Fibroblast of skin of scalp (primary cell): ENCODE measurements around the gene TAF1B. TPM values are rescaled to one million over a fixed set of nuclear protein-coding genes. Genes with fewer than 3 reads are reported as not detected.

Experiments
- DNase-seq: peaks from one replicate; pipeline ENCODE4 v3.0.0-alpha.2; 2013
- polyA plus RNA-seq, 2 experiments: library from polyadenylated mRNA; unstranded; fragments of 120-200 nt; gene quantifications; one replicate each; pipeline ENCODE4 v1.2.1, GENCODE V29; 2013; ENCODE audit not compliant: insufficient read length in 2 of 2

Gene TAF1B
- polyA plus RNA-seq (2013, experiment 1 of 2; ENCODE audit: insufficient read length), result 11.4 TPM
- 14.3 TPM for polyA plus RNA-seq (2013, experiment 2 of 2; ENCODE audit: insufficient read length)

DNA sequence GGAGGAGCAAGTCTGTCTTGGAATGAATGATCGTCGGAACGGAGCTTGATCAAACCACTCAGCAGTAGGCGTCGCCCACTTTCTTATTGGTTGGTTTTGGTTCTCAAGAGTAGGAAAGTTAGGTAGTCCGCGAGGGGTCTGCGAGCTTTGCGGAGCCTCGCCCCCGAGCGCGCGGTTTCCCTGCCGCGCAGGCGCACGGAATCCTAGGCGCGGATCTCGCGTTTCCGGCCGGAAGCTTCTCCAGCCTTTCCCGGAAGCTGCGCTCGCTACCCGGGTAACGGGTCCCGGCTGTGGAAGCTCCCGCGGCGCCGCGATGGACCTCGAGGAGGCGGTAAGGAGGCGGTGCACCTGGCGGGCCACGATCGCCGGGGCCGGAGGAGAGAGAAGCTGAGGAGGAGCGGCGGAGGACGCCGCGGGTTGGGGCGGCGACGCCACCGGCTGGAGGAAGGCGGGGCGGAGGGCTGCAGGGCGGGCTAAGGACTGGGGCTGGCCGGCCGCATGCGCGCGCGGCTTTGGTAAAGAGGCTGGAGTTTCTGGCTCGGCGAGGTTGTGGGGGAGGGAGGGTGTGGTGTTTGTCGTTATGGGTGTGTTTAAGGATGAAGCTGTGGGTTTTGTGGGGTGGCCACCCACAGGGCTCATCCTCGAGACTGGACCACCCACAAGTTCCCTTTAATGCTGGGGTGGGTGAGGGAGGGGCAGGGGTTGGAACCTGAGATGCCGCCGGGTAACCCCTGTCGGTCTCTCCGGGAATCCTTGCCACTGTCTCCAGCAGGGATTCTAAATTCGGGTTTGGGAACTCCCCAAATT, at the start of gene TAF1B:
TSS of gene TAF1B (plus strand) at position 246 of the 807 bp plus-strand sequence. CDS start at position 314, 68 bp downstream.
- peak; percentile 92 for DNase-seq

DNA sequence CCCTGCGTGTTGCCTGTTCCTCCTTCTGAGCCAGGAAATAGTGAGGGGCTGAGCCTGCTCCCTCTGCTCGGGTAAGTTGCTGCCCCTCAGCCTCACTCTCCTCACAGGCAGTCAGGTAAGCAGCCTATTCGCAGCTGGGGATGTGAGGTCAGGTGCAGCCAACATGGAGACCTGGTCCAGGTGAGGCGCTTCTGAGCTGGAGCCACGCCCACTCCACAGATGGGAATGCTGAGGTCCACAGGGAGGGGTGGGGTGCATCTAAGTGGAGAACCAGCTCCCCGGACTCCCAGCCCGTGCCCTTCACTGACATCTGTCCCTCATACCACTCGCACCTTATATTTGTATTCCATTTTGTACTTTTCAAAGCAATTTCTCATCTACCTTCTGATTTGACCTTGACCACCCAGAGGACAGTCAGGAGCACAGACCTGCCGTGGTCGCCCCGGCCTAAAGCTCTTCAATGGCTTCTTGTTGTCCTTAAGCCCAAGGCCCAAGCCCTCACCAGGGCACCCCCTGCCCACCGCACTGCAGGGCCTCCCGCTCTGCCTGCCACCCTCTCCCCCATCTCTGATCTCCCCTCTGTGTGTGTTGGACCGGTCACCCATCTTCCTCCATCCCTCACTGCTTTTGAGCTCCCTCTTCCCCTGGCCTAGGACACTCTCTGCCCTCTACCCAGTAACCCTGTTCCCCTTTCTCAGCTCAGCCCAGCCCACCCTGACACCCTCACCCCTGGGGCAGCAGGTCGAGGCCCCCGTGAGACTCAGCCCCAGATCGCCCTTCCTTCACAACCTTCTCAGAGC, 49.2 kb upstream of the TAF1B start:
- DNase-seq, result no peak

DNA sequence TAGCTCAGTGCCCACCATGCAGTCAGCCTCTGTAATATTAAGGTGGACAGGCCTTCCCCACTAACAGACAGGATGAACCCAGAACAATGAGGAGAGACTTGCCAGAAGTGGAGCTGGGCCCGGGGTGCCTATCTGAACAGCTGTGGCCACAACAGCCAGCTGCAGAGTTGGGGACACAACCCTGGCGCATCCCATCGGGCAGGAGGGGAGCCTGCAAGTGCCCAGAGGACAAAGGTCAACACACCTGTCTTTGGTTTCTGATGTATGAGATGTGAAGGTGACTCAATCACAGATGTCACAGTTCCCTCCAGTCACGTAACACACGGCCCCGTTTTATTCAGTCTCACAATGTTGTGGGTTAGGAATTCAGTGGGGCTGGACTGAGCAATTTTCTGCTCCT, 48.2 kb upstream of the TAF1B start:
- DNase-seq, result no peak

DNA sequence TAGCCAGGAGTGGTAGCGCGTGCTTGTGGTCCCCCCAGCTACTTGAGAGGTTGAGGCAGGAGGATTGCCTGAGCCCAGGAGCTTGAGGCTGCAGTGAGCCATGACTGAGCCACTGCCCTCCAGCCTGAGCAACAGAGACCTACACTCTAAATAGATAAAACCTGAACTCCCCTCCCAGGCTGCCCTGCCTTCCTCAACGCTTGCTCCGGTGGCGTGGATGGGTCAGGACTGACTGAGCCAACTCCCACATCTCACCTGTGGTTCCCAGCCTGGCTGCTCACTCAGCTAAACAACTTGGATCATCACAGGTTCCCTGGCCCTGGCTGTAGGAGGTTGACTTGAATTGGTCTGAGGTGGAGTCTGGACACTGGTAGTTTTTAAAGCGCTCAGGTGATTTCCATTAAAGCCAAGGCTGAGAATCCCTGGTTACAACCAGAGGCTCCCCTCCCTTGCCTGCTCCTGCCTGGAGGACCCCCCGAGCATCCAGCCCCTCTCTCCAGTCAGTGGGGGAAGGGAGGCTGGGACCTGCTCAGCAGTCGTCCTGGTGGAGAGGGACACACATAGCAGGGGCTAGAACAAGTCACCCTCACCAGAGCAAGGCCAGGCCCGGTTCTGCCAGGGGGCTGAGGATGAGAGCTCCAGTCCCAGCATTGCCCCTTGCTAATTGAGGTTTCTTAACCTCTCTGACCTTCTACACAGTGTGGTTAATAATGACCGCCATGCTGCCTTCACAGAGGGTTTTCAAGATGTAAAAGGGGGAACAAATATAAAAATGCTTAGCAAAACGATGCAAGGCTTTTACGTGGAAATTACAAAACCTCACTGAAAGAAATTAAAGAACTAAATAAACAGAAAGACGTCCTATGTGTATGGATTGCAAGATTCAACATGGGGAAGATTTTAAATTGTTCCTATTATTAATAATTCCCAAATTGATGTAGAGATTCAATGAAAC, 46.9 kb upstream of the TAF1B start:
- DNase-seq, result no peak

DNA sequence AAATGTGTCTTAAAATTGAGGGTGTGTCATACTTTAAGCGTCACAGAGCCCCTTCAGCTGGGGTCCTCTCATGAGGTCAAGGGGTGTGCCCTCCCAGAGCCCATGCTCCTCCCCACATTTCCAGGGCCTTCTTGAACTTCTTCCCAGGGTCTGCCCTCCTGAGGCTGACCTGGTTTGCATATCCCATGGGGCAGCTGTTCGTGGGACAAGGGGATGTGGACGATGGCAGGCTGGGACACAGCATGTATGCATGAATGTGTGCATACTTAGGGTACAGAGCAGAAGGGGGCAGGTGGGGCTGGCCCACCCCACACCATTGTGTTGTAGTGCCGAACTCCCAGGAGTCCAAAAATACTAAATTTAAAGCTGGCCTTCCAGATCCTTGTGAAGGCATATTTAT, 46.2 kb upstream of the TAF1B start:
- DNase-seq, result no peak

DNA sequence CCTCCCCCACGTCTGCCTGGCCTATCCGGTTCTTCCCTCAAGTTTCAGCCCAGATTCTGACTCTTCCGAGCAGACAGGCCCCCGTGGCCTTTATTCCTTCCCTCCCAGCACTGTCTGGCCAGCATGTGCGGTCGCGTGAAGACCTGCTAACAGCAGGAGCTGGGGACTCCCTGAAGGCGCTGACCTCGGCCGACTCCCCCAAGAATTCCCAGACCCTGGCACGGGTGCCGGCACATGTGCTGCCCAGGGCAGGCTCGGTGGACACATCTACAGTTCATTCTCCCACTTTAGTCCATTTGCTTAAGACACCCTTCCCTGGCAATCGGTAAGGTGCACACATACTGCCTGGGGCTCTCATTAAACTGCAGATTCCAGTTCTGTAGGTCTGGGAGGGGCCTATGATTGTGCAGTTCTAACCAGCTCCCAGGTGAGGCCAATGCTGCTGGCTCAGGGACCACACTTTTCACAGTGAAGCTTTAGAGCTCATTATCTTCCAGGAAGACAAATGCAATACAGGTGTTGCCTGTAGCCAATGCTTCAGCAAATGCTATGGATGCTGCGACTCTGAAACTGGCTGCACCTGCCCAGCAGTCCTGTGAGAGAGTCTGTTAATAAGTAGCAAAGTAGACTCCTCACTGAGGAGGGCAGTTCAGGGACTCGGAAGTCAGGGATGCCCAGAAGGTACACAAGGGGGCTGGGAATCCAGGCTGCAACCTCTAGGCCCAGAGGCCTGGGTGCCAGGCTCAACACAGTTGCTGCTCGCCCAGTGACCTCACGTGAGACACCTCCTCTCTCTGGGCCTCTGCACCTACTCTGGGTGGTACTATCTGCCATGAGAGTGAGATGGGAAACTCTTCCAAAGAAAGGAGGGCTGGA, 45.4 kb upstream of the TAF1B start:
- no peak for DNase-seq

DNA sequence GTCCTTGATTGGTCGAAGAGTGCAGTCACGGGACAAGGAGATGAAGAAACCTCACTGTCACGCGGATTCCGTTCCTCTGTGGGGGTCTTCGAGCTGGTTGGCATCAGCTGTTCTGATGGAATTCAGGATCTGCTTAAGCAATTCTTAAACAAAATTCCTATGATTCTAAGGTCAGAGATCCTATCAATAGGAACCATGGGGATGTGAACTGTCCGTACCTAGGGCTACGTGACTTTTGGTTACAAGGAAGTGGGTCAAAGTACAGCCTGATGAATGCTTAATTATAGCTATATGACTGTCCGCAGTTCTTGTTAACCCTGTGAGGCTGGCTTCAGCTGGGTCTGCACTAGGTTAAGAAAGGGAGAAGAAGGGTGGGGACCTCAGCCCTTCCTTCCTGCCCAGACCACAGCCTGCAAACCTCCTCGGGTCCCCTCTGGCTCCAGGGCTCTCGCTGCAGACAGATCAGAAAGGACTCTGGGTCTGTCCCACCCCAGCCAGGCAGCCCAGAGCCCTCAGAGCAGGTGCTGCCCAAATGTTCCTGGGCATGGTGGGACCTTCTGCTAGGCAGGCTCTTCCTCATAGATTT, 44.2 kb upstream of the TAF1B start:
- no peak for DNase-seq

DNA sequence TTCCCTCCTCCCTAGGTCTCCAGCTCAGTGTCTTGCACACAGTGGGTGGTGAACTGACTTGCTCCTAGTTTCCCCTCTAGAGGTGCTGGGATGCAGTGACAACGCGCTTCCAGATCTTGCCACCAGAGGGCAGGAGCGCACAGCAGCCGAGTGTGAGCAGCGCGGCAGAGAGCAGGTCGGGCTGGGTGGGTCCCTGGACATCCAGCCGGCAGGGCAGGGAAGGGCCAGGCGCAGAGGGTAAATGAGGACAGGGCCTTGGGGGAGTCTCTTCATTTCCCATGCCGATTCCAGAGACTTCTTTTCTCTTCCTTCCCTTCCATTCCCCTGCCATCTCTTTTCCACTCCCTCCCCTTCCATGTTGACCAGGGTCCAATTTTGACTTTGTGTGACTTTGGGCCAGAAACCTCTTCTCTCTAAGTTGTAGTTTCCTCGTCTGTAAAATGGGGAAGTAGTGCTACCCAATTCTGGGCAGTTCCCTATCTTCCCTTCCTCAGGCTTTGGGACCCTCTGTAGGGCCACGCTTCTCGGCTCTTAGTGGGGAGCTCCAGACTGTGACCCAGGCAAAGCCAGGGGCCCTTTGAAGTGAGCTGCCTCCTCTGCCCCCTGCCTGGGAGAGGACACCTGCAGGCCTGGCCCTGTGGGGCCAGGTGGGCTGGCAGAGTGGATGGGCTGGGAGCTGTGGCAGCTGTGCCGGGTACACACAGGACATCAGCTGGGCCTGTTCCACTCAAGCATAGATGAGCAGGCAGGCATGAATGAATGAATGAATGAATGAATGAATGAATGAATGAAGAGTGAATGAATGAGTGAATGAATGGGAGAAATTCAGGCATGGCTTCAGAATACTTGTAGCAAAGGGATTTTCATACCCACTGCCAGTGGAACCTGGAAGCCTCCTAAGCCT, 43.3 kb upstream of the TAF1B start:
- DNase-seq, result peak; percentile 83

DNA sequence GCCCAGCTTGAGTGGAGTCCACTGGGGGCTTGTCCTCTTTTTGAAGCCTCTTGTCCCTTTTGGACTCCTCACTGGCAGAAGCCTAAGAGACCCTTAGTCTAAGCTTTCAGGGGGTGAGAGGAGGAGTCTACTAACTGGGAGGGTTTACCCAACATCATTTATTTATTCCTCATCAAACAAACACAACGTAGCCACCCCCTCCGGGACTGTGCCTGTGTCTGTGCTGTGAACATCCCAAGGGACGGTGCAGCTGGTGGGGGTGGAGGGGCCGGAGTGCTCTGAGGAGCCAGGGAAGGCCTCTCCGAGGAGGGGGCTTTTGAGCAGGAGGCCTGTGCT, 42.7 kb upstream of the TAF1B start:
- DNase-seq, result no peak

DNA sequence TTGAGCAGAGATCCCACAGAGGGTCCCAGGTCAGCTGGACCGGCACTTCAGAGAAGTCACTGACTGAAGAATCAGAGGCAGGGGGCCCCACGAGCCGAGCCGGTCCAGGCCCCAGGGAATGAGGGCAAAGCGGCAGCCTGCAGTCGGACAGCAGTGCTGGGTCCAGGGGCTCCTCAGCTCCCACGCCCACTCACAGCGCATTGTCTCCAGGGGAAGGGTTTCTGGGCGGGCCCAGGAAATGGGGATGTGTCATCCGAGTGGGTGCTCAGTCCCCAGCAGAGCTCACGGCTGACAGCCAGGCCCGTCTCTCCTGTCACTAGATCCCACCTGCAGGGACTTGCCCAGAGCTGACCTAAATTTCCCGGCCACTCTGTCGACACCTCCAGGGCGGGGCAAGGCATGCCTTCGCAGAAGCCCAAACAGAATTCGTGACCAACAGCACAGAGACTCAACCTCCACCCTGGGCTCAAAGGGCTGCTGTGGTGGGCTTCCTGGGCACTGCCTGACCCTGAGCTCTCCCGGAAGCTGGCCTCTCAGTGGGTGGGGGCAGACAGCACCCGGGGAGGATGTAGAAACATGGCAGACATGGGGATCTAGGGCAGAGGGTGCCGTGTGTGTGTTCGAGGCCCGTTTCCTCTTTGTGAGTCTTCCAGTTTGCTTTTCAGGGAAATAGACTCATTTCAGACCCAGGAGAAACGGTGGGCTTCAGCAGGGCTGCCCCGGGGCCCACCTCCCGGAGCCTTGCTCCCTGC, 42.1 kb upstream of the TAF1B start:
- DNase-seq, result peak; percentile 46

DNA sequence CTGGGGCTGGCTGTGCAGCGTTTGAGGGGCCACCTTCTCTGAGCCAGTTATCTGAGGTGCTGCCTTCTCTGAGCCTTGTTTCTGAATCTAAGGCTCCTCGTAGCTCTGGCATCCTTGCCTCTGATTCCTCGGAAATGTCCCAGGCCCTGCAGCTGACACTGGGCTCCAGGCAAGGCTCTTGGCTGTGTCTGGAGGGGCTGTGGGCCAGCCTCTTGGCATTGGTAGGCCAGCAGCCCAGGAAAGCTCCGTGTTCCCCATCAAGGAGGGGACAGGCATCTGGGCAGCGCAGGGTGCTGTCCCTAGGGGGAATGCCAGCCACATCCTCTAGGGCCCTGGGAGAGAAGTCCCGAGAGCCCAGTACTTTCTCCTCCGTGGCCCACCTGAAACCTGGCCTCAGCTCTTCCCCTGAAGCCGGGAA, 40.7 kb upstream of the TAF1B start:
- no peak for DNase-seq

DNA sequence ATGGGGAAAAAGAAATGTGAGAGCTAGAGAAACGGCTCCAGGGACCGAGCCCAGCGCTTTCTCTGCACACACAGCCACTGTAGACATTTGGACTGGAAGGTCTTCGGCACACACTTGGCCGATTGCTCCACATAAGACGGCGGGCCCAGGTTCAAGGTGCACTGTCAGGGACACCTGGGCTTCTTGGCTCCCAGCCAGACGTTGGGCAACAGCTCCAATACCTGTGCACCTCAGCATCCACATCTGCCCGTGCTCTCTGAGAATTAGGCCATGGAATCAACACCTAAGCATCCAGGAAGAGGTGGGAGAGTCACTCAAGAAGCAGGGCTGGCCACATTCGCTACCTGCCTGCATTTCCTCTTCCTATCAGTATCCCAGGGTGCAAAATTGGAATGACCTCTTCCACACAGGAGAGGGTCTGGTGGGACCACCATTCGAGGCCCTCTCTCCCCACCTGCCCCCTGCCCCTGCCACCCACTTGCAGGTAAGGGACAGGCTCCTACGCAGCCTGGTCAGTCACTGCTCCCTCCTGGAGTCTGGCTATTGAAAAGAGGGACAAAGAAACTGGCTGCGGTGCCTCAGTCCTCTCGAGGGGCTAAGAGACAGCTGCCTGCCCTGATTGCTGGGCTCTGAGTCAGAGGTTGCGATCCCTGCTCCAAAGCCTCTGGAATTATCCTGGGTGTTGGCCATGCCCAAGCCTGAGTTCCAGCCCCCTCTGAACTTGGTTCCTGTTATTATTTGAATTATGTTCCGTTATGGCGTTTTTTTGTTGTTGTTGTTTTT, 40.1 kb upstream of the TAF1B start:
- no peak for DNase-seq

DNA sequence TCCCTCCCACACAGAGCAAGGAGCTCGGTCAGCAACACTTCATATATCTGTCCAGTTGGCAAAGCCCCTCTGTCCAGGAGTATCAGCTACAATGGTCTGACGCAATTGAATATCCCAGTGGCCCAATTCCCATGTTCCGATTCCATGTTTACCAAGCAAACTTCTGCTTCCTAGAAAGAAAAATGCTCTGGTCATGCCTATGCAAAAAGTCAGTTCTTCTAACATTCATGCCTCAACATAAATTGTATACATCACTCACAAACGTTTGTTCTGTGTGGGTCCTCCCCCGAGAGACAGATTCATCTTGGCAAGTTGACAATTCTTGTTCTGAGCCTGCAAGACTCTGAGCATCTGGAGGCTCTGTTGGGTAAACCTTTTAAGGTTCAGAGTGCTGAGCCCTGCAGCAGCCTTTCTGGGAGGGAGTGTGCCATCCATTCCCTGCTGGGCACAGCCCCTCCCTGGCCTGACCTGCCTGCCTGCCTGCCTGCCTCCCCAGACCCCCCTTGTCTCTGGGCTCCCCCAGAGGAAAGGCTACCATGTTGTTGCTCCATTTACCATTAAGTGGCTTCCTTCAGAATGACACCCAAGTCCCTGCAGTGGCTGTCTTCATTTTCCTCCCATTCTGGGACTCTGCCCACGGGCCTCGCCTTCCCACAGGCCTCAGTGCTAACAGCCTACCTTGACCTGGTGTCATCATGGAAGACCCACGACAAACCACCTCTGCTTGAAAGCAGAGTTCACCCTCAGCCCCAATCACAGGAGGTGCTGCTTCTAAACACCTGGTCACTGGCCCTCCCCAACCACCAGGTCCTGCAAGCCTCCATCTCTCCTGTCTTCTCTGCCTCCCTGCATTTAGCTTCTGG, 37.6 kb upstream of the TAF1B start:
- no peak for DNase-seq

DNA sequence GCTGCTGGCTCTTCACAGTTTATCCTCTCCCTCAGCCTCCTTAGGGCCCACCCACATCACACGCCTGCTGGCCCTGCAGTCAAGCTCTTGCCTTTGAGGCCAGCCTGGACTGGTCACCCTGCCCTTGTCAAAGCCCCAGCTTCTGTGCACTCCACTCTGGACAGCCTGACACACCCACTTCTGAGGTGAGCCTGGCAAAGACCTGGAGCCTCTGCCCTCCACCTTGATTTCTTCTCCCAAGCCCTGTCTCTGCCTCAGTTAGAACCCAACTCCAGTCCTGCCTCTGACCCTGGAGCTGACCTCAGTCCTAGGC, 37.0 kb upstream of the TAF1B start:
- DNase-seq, result no peak

DNA sequence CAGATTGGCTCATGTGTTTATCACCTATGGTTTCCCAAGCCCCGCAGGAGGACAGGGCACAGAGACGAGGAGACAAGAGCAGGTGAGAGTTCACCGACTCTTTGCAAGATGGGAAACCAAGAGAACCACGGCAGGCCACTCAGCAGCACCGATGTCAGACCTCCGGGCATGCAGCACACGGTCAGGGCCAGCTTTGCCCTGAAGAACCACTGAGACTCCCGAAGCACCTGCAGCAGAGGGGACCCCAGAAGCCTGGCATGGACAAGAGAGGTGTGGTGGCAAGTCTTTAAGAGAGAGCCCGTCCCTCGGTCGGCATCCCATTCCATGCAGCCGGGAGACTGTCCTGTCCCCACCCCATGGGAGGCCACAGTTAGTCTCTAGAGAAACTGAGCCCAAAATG, 36.6 kb upstream of the TAF1B start:
- DNase-seq, result no peak

DNA sequence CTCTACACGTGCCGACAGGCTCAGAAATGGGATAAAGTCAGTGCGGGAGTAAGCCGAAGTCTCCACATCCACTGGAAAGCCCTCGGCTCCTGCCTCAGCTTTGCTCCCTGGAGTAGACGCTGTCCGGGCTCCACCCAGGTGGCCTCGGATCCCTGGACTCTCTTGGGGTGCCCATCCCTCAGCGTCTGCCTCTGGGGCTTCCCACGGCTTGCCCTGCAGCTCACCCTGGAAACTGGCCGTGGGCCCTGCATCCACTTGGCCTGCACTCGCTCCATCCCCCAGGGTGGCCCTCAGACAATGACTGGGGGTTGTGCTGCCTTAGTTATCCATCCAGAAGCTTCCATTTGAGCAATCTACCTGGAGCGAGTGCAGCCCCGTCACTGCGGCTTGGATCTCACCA, 36.2 kb upstream of the TAF1B start:
- DNase-seq, result no peak

DNA sequence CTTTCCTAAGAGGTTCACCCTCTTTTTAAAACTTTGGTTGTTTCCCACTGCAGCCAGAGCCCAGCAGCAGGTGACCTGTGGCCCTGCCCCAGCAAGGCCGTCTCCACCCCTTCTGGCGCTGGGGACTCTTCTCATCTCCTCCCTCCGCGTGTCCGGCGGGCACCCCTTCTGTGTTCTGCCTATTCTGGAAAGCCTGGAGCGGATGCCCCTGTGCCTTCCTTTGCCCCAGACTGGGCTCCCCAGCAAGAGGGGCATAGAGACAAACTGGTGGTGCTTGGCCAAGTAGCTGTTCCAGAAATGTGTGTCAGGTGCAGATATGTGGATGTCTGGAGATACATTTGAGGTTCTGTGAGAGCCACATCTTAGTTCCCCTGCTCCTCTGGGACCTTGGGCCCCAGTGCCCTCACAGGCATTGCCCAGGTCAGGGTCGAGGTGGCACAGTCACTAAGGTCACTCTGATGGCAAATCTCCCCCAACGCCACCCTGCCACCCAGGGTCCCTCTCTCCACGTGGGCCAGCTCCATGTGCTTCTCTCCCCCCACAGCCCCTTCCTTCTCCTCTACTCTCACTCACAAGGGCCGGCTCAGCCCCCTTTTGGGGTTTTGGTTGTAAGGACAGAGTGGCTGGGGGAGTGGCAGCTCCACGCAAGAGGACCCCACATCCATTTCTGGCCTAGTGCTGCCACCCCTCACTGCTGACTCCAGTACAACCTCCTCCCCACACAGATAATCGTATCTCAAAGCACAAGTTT, 35.5 kb upstream of the TAF1B start:
- DNase-seq, result no peak
